Left lung (tissue), 8 donors: Measurements from ENCODE around the gene CCDC92B. TPM values are rescaled to one million over a fixed set of nuclear protein-coding genes. Genes with fewer than 3 reads are reported as not detected.

Experiments
- microRNA-seq, 2 donors: library from miRNA; unstranded; fragments of <30 nt; microRNA quantifications; one replicate each; pipeline ENCODE4, GENCODE V29; 2019
- polyA plus RNA-seq, 6 donors: library from polyadenylated mRNA; unstranded; fragments of 120-200 nt; gene quantifications; one replicate each; pipeline ENCODE4 v1.2.1, GENCODE V29; 2013; ENCODE audit not compliant: insufficient read length in 6 of 6
- total RNA-seq, 2 donors: library from RNA; stranded (reverse); fragmentation: NEBNext Ultra II Directional; extraction: Animal tissue kit (Norgen Biotek cat#: 25700); gene quantifications; one replicate each; pipeline ENCODE4 v1.2.1, GENCODE V29; 2021
- donor health status: DM: no; HTN: yes; CAD: no.
- donor health status: DM: no; HTN: no; CAD: no.

Gene CCDC92B
- total and polyA plus RNA-seq, 8 donors = 0.15 to 0.41 (median 0.25) TPM

Small RNAs within 50 kb of the gene (microRNA-seq; reads per million reads assigned to microRNA genes)
- gene MIR1253 (0 reads per million in 2 donors), gene MIR6776 (0 to 0.14 reads per million in 2 donors)

Other genes with a start within 250 kb of the CCDC92B start
- gene METTL16, start 237.8 kb downstream of the CCDC92B start, total RNA-seq = 10 to 100 TPM; 25.1 to 30.6 TPM
- 10 to 100 TPM; 38.1 to 51.8 (median 39.7) TPM for gene METTL16, start 237.8 kb downstream of the CCDC92B start, polyA plus RNA-seq
- 100 to 1,000 TPM; 135 to 136 TPM for gene PAFAH1B1, start 156.0 kb downstream of the CCDC92B start, total RNA-seq
- 100 to 1,000 TPM; 148 to 188 (median 157) TPM for gene PAFAH1B1, start 156.0 kb downstream of the CCDC92B start, polyA plus RNA-seq
- gene CLUH, start 37.9 kb downstream of the CCDC92B start, total RNA-seq = 10 to 100 TPM; 45.3 to 71.8 TPM
- 10 to 100 TPM; 20.9 to 39.8 (median 27.1) TPM for gene CLUH, start 37.9 kb downstream of the CCDC92B start, polyA plus RNA-seq
- 10 to 100 TPM; 12.0 to 14.5 TPM for gene RAP1GAP2, start 46.8 kb upstream of the CCDC92B start, total RNA-seq
- gene RAP1GAP2, start 46.8 kb upstream of the CCDC92B start, polyA plus RNA-seq = 10 to 100 TPM in 1 of 6 donors, 1 to 10 TPM in 5; 8.0 to 12.2 (median 9.6) TPM